Epithelial cell of prostate (primary cell): ENCODE data around the gene RPL7A.

Source experiments
- DNase-seq: peaks from one replicate; pipeline ENCODE4 v3.0.0-alpha.2; 2011; ENCODE audit warnings: low read depth, low spot score
- H3K27ac ChIP-seq: fragments of 450-650 bp; 2 replicates; pipeline ENCODE4 v1.5.1; 2017; ENCODE audit warnings: mild to moderate bottlenecking

The RPL7A gene

GRCh38 chr9:133346021-133346785 is 1.8 kb upstream of the RPL7A start:
- no peak for DNase-seq
- H3K27ac ChIP-seq, result no peak overlapping the region

- peak overlapping the region; percentile 93 for H3K27ac ChIP-seq
- no peak for DNase-seq
These were observed 468 bp upstream of the RPL7A start for GRCh38 chr9:133347515-133347984.

GRCh38 chr9:133348718-133349573 is 928 bp downstream of the RPL7A start:
- H3K27ac ChIP-seq, result peak overlapping the region; percentile 93
- DNase-seq, result no peak

GRCh38 chr9:133349965-133350616 is 2.1 kb downstream of the RPL7A start:
- no peak for DNase-seq
- peak overlapping the region; percentile 93 for H3K27ac ChIP-seq

GRCh38 chr9:133351526-133351907 is 3.5 kb downstream of the RPL7A start:
- H3K27ac ChIP-seq, result no peak overlapping the region
- no peak for DNase-seq

- peak overlapping the region; percentile 3 for H3K27ac ChIP-seq
- DNase-seq, result no peak
These were observed 4.1 kb downstream of the RPL7A start for GRCh38 chr9:133351908-133352634.

- no peak for DNase-seq
- peak overlapping the region; percentile 3 for H3K27ac ChIP-seq
These were observed 4.8 kb downstream of the RPL7A start for GRCh38 chr9:133352635-133353340.

- no peak for DNase-seq
- H3K27ac ChIP-seq, result peak overlapping the region; percentile 3
These were observed 5.5 kb downstream of the RPL7A start for GRCh38 chr9:133353548-133353947.

- DNase-seq, result no peak
- no peak overlapping the region for H3K27ac ChIP-seq
These were observed 6.7 kb downstream of the RPL7A start for GRCh38 chr9:133354766-133355165.

- H3K27ac ChIP-seq, result peak overlapping the region; percentile 62
- DNase-seq, result no peak
These were observed 7.9 kb downstream of the RPL7A start for GRCh38 chr9:133355881-133356357.

- no peak for DNase-seq
These were observed 8.5 kb downstream of the RPL7A start, which contains the start of the genes SURF1 and SURF2 for GRCh38 chr9:133356391-133357091. Gene SURF1, minus strand, starts transcription at chr9:133356487. Its CDS starts 34 bp downstream, at chr9:133356453. Gene SURF2, plus strand, starts transcription at chr9:133356550. Its CDS starts 43 bp downstream, at chr9:133356593.

GRCh38 chr9:133357656-133358055 is 9.6 kb downstream of the RPL7A start:
- DNase-seq, result no peak
- no peak overlapping the region for H3K27ac ChIP-seq

More at GRCh38 chr9:133356391-133357091, 8.5 kb downstream of the RPL7A start, which contains the start of the genes SURF1 and SURF2:
- H3K27ac ChIP-seq, result peak within 1 kb of the TSS; percentile 62

- H3K27ac ChIP-seq, result no peak overlapping the region
These were observed 11.6 kb downstream of the RPL7A start for GRCh38 chr9:133359399-133360175.

GRCh38 chr9:133360400-133361393 is 12.7 kb downstream of the RPL7A start:
- H3K27ac ChIP-seq, result no peak overlapping the region
- DNase-seq, result no peak

More at GRCh38 chr9:133359399-133360175, 11.6 kb downstream of the RPL7A start:
- no peak for DNase-seq

GRCh38 chr9:133361507-133362092 is 13.6 kb downstream of the RPL7A start:
- H3K27ac ChIP-seq, result no peak overlapping the region

More at GRCh38 chr9:133361507-133362092, 13.6 kb downstream of the RPL7A start:
- DNase-seq, result no peak
